Spinal cord (tissue), 10 donors: ENCODE measurements around the gene CDR2L. TPM values are rescaled to one million over a fixed set of nuclear protein-coding genes. Genes with fewer than 3 reads are reported as not detected.

Experiments used
- DNase-seq, 6 donors: peaks; one replicate each; pipeline versions ENCODE4 v3.0.0 to v3.0.0-alpha.2; 2013 to 2015; ENCODE audit warnings: low spot score in 6 of 6, low read depth in 4 of 6
- H3K27ac ChIP-seq: one replicate; pipeline ENCODE4 v1.5.1; 2013; ENCODE audit warnings: low read depth, low read length, control low read depth
- H3K27me3 ChIP-seq: one replicate; pipeline ENCODE4 v1.6.1; 2013; ENCODE audit warnings: low read length; ENCODE audit not compliant: control insufficient read depth, insufficient read depth
- H3K36me3 ChIP-seq: one replicate; pipeline ENCODE4 v1.6.1; 2013; ENCODE audit warnings: low read length; ENCODE audit not compliant: control insufficient read depth, insufficient read depth
- H3K4me1 ChIP-seq: one replicate; pipeline ENCODE4 v1.6.1; 2013; ENCODE audit warnings: low read length; ENCODE audit not compliant: control insufficient read depth, insufficient read depth
- H3K4me3 ChIP-seq: one replicate; pipeline ENCODE4 v1.5.1; 2013; ENCODE audit warnings: low read depth, low read length, control low read depth
- H3K9me3 ChIP-seq: one replicate; pipeline ENCODE4 v1.6.1; 2013; ENCODE audit warnings: low read length; ENCODE audit not compliant: control insufficient read depth, insufficient read depth
- WGBS: methylation state at CpG from one replicate; pipeline ENCODE4 v1.1.5; 2013; ENCODE audit warnings: missing lambda C conversion rate; ENCODE audit not compliant: insufficient coverage; 5-methylcytosine and 5-hydroxymethylcytosine counted together
- polyA plus RNA-seq, 2 donors: library from polyadenylated mRNA; unstranded; fragments of 120-200 nt; gene quantifications; one replicate each; pipeline ENCODE4 v1.2.1, GENCODE V29; 2013; ENCODE audit not compliant: insufficient read length in 2 of 2
- small RNA-seq: library from RNA; depleted of rRNA; stranded (forward); fragments of <200 nt; gene quantifications from one replicate; pipeline ENCODE3, GENCODE V24; 2014; ENCODE audit warnings: low replicate concordance
- total RNA-seq, 2 donors: library from RNA; depleted of rRNA in 1 of 2; stranded (reverse); fragments of 120-200 nt in 1 of 2; fragments of >200 nt in 1 of 2; gene quantifications; one replicate each; pipeline versions ENCODE4 v1.2.3 to v1.2.4, GENCODE V29; 2013 to 2014
- donor health status: healthy.

Gene CDR2L
- total and polyA plus RNA-seq, 4 donors: 7.3 to 25.4 (median 16.1) TPM

GRCh38 chr17:75046407-75047289, 59.2 kb downstream of the CDR2L start, which contains the start of the genes ATP5PD and KCTD2:
Gene ATP5PD, minus strand, starts transcription at chr17:75046969. Its CDS starts 4,319 bp downstream, at chr17:75042650.
Gene KCTD2, plus strand, starts transcription at chr17:75047225. Its CDS starts 26 bp downstream, at chr17:75047251.
- H3K27me3 ChIP-seq: no peaks in the 10 kb centered on the region
- H3K4me3 ChIP-seq: peak within 1 kb of the TSS; percentile 100
- DNase-seq: peak; percentile 87 to 99 (median 92)
- under 1% methylated on average over 68 of the region's 72 CpGs for WGBS
- peaks cover 16% of the 10 kb centered on the region for H3K4me1 ChIP-seq
- peak within 1 kb of the TSS; percentile 97 for H3K27ac ChIP-seq
- no peaks in the 10 kb centered on the region for H3K9me3 ChIP-seq
- peaks cover 20% of the 10 kb centered on the region for H3K36me3 ChIP-seq

GRCh38 chr17:75047398-75048098, 60.1 kb downstream of the CDR2L start:
- 0% methylated on average over 38 of the region's 38 CpGs for WGBS
- H3K27me3 ChIP-seq: no peaks in the 10 kb centered on the region
- peak overlapping the region; percentile 76 for H3K4me3 ChIP-seq
- H3K27ac ChIP-seq: peak overlapping the region; percentile 69
- H3K9me3 ChIP-seq: no peaks in the 10 kb centered on the region
- H3K4me1 ChIP-seq: peaks cover 16% of the 10 kb centered on the region
- peak in 2 of 6 donors; percentile 59 to 61 for DNase-seq
- H3K36me3 ChIP-seq: peaks cover 21% of the 10 kb centered on the region

GRCh38 chr17:75048249-75048878, 60.9 kb downstream of the CDR2L start:
- peak in 3 of 6 donors; percentile 9 to 70 (median 12) for DNase-seq
- WGBS: 30% methylated on average over 1 of the region's 5 CpGs
- Histone ChIP-seq H3K9me3 (no peaks in the 10 kb centered on the region), H3K4me1 (peaks cover 16% of the 10 kb centered on the region), H3K27me3 (no peaks in the 10 kb centered on the region), H3K27ac (peak overlapping the region; percentile 69), H3K36me3 (peaks cover 26% of the 10 kb centered on the region), H3K4me3 (peak overlapping the region; percentile 76)

- Histone ChIP-seq H3K36me3 (peaks cover 33% of the 10 kb centered on the region), H3K27ac (no peak overlapping the region), H3K4me1 (peaks cover 16% of the 10 kb centered on the region), H3K4me3 (peak overlapping the region; percentile 76), H3K9me3 (no peaks in the 10 kb centered on the region), H3K27me3 (no peaks in the 10 kb centered on the region)
- DNase-seq: no peak
- 100% methylated on average over 1 of the region's 5 CpGs for WGBS
These were observed 61.6 kb downstream of the CDR2L start for GRCh38 chr17:75049057-75049456.

- H3K9me3 ChIP-seq: no peaks in the 10 kb centered on the region
- no peak overlapping the region for H3K27ac ChIP-seq
- peaks cover 39% of the 10 kb centered on the region for H3K36me3 ChIP-seq
These were observed 62.3 kb downstream of the CDR2L start for GRCh38 chr17:75049706-75050105.

GRCh38 chr17:75051941-75052340, 64.5 kb downstream of the CDR2L start:
- no peaks in the 10 kb centered on the region for H3K27me3 ChIP-seq
- H3K4me3 ChIP-seq: no peak overlapping the region
- H3K4me1 ChIP-seq: peaks cover 9% of the 10 kb centered on the region
- H3K9me3 ChIP-seq: no peaks in the 10 kb centered on the region
- H3K27ac ChIP-seq: no peak overlapping the region
- H3K36me3 ChIP-seq: peaks cover 49% of the 10 kb centered on the region
- 90% methylated on average over 2 of the region's 2 CpGs for WGBS
- no peak for DNase-seq

More at GRCh38 chr17:75049706-75050105, 62.3 kb downstream of the CDR2L start:
- Histone ChIP-seq H3K4me3 (no peak overlapping the region), H3K27me3 (no peaks in the 10 kb centered on the region), H3K4me1 (peaks cover 16% of the 10 kb centered on the region)
- DNase-seq: no peak

Small RNAs within 50 kb of the gene (small RNA-seq; reads per million reads assigned to genes)
- not detected for gene RN7SL573P
- gene RNU6-362P: not detected

Other genes starting within 250 kb of the CDR2L start
- gene NHERF1, start 239.0 kb upstream of the CDR2L start, total RNA-seq: 10 to 100 TPM; 13.8 to 54.3 TPM
- 10 to 100 TPM; 79.0 to 79.1 TPM for gene NHERF1, start 239.0 kb upstream of the CDR2L start, polyA plus RNA-seq
- gene NAT9, start 211.3 kb upstream of the CDR2L start, total RNA-seq: 10 to 100 TPM; 19.4 to 32.1 TPM
- gene NAT9, start 211.3 kb upstream of the CDR2L start, polyA plus RNA-seq: 10 to 100 TPM; 42.8 to 52.1 TPM
- gene GRIN2C, start 127.7 kb upstream of the CDR2L start, total RNA-seq: 1 to 10 TPM; 1.5 to 2.2 TPM
- gene GRIN2C, start 127.7 kb upstream of the CDR2L start, polyA plus RNA-seq: 1 to 10 TPM; 3.0 to 3.5 TPM
- gene FDXR, start 114.6 kb upstream of the CDR2L start, total RNA-seq: 1 to 10 TPM; 3.0 to 7.7 TPM
- 10 to 100 TPM in 1 of 2 donors, 1 to 10 TPM in 1; 9.6 to 11.3 TPM for gene FDXR, start 114.6 kb upstream of the CDR2L start, polyA plus RNA-seq
- 1 to 10 TPM; 1.9 to 5.1 TPM for gene FADS6, start 94.0 kb upstream of the CDR2L start, total RNA-seq
- gene FADS6, start 94.0 kb upstream of the CDR2L start, polyA plus RNA-seq: 1 to 10 TPM; 7.5 to 8.7 TPM
- gene USH1G, start 64.4 kb upstream of the CDR2L start, total RNA-seq: under 1 TPM; 0.06 to 0.20 TPM
- under 1 TPM; 0.41 to 0.42 TPM for gene USH1G, start 64.4 kb upstream of the CDR2L start, polyA plus RNA-seq
- gene OTOP2, start 63.4 kb upstream of the CDR2L start, total RNA-seq: not detected
- gene OTOP2, start 63.4 kb upstream of the CDR2L start, polyA plus RNA-seq: under 1 TPM in 1 of 2 donors, not detected in 1; 0.08 TPM
- not detected for gene OTOP3, start 51.7 kb upstream of the CDR2L start, total RNA-seq
- gene OTOP3, start 51.7 kb upstream of the CDR2L start, polyA plus RNA-seq: not detected
- gene HID1, start 14.9 kb upstream of the CDR2L start, total RNA-seq: 10 to 100 TPM; 12.3 to 16.5 TPM
- 10 to 100 TPM; 51.1 to 61.6 TPM for gene HID1, start 14.9 kb upstream of the CDR2L start, polyA plus RNA-seq
- 10 to 100 TPM; 13.0 to 35.5 TPM for gene MRPL58, start 25.0 kb downstream of the CDR2L start, total RNA-seq
- gene MRPL58, start 25.0 kb downstream of the CDR2L start, polyA plus RNA-seq: 10 to 100 TPM; 24.5 to 27.0 TPM
- 100 to 1,000 TPM; 145 to 326 TPM for gene ATP5PD, start 59.3 kb downstream of the CDR2L start, total RNA-seq
- gene ATP5PD, start 59.3 kb downstream of the CDR2L start, polyA plus RNA-seq: 100 to 1,000 TPM; 303 to 304 TPM
- gene KCTD2, start 59.6 kb downstream of the CDR2L start, total RNA-seq: 10 to 100 TPM; 31.9 to 45.6 TPM
- gene KCTD2, start 59.6 kb downstream of the CDR2L start, polyA plus RNA-seq: 10 to 100 TPM; 66.8 to 72.3 TPM
- 1 to 10 TPM; 2.4 to 8.7 TPM for gene SLC16A5, start 100.3 kb downstream of the CDR2L start, total RNA-seq
- 1 to 10 TPM; 3.4 to 7.9 TPM for gene SLC16A5, start 100.3 kb downstream of the CDR2L start, polyA plus RNA-seq
- gene ARMC7, start 122.3 kb downstream of the CDR2L start, total RNA-seq: 1 to 10 TPM; 2.5 to 5.5 TPM
- gene ARMC7, start 122.3 kb downstream of the CDR2L start, polyA plus RNA-seq: 10 to 100 TPM; 12.5 to 14.2 TPM
- 10 to 100 TPM; 27.2 to 61.0 TPM for gene NT5C, start 144.1 kb downstream of the CDR2L start, total RNA-seq
- 10 to 100 TPM; 52.4 to 59.4 TPM for gene NT5C, start 144.1 kb downstream of the CDR2L start, polyA plus RNA-seq
- 100 to 1,000 TPM in 1 of 2 donors, 10 to 100 TPM in 1; 79.8 to 116 TPM for gene JPT1, start 166.9 kb downstream of the CDR2L start, total RNA-seq
- gene JPT1, start 166.9 kb downstream of the CDR2L start, polyA plus RNA-seq: 100 to 1,000 TPM; 319 to 353 TPM
- gene SUMO2, start 195.3 kb downstream of the CDR2L start, total RNA-seq: 100 to 1,000 TPM; 133 to 360 TPM
- gene SUMO2, start 195.3 kb downstream of the CDR2L start, polyA plus RNA-seq: 100 to 1,000 TPM; 557 to 562 TPM
- gene NUP85, start 218.0 kb downstream of the CDR2L start, total RNA-seq: 10 to 100 TPM; 29.8 to 40.3 TPM
- 10 to 100 TPM; 44.9 to 63.0 TPM for gene NUP85, start 218.0 kb downstream of the CDR2L start, polyA plus RNA-seq